Hepatocyte (in vitro differentiated cells): Measurements from ENCODE around the gene CACNA1C.

Source experiments
- CTCF ChIP-seq: fragments of 200-600 bp; sonication (generic); IDR thresholded peaks from 2 replicates; pipeline ENCODE4 v1.5.1; 2016; ENCODE audit warnings: antibody characterized with exemption, mild to moderate bottlenecking; ENCODE audit not compliant: poor library complexity
- EZH2 ChIP-seq: fragments of 200-600 bp; sonication (generic); IDR thresholded peaks from 2 replicates; pipeline ENCODE4 v1.6.1; 2016; ENCODE audit warnings: antibody characterized with exemption, mild to moderate bottlenecking, borderline replicate concordance
- EZH2phosphoT487 ChIP-seq: fragments of 200-600 bp; sonication (generic); IDR thresholded peaks from one replicate; pipeline ENCODE4 v1.6.1; 2018; ENCODE audit warnings: antibody characterized with exemption, mild to moderate bottlenecking, low read depth, moderate library complexity; ENCODE audit not compliant: unreplicated experiment, severe bottlenecking

- TF ChIP-seq CTCF, result no peak
- no peak for TF ChIP-seq EZH2
- no peak for TF ChIP-seq EZH2phosphoT487
These were observed 339.0 kb downstream of the CACNA1C start for GRCh38 chr12:2391740-2392331.
